Activated CD4-positive, alpha-beta T cell treated with anti-CD3 and anti-CD28 coated beads for 1 hour (primary cell): Measurements from ENCODE around the gene ZNF554.

Experiments used
- DNase-seq: peaks from one replicate; pipeline ENCODE4 v3.0.0-alpha.2; 2020

The ZNF554 gene

GRCh38 chr19:2877398-2878331, 58.0 kb downstream of the ZNF554 start:
- no peak for DNase-seq

- no peak for DNase-seq
Observed at GRCh38 chr19:2883686-2884439, 64.2 kb downstream of the ZNF554 start.

- DNase-seq, result no peak
Observed at GRCh38 chr19:2885736-2886135, 66.1 kb downstream of the ZNF554 start.
